GM19468 (cell line): Measurements from ENCODE around the gene NEDD9.

ENCODE experiments used
- ATAC-seq: cut with Tn5 transposase; IDR thresholded peaks from one replicate; pipeline ENCODE4 v1.9.1; 2021; ENCODE audit warnings: mild to moderate bottlenecking, moderate library complexity, moderate number of reproducible peaks; ENCODE audit not compliant: unreplicated experiment; ENCODE audit errors: extremely low read depth

The NEDD9 gene

GRCh38 chr6:11204794-11205366 lies 27.6 kb downstream of the NEDD9 start:
- ATAC-seq, result no peak

GRCh38 chr6:11204005-11204399 lies 28.5 kb downstream of the NEDD9 start:
- no peak for ATAC-seq

GRCh38 chr6:11203306-11204004 lies 29.0 kb downstream of the NEDD9 start:
- ATAC-seq, result no peak

- ATAC-seq, result no peak
These were observed 29.8 kb downstream of the NEDD9 start for GRCh38 chr6:11202513-11203305.

- no peak for ATAC-seq
These were observed 30.5 kb downstream of the NEDD9 start for GRCh38 chr6:11201772-11202512.

- ATAC-seq, result no peak
These were observed 31.5 kb downstream of the NEDD9 start for GRCh38 chr6:11201015-11201414.

GRCh38 chr6:11200356-11200755 lies 32.1 kb downstream of the NEDD9 start:
- ATAC-seq, result no peak

- no peak for ATAC-seq
These were observed 33.5 kb downstream of the NEDD9 start for GRCh38 chr6:11198663-11199603.

GRCh38 chr6:11197850-11198249 lies 34.6 kb downstream of the NEDD9 start:
- no peak for ATAC-seq

GRCh38 chr6:11197175-11197536 lies 35.3 kb downstream of the NEDD9 start:
- no peak for ATAC-seq

- ATAC-seq, result no peak
These were observed 35.8 kb downstream of the NEDD9 start for GRCh38 chr6:11196511-11197174.

- no peak for ATAC-seq
These were observed 37.9 kb downstream of the NEDD9 start for GRCh38 chr6:11194356-11195218.

GRCh38 chr6:11193434-11193833 lies 39.0 kb downstream of the NEDD9 start:
- ATAC-seq, result no peak

GRCh38 chr6:11192167-11192566 lies 40.3 kb downstream of the NEDD9 start:
- ATAC-seq, result no peak

- no peak for ATAC-seq
These were observed 41.7 kb downstream of the NEDD9 start for GRCh38 chr6:11190625-11191245.

GRCh38 chr6:11189865-11190624 lies 42.4 kb downstream of the NEDD9 start:
- no peak for ATAC-seq
